H1 (cell line): ENCODE results near the gene LFNG.

Experiments used
- BCL11A ChIP-seq, 2 experiments: IDR thresholded peaks; one replicate each; pipeline ENCODE4 v1.6.1; 2011; ENCODE audit warnings: low read depth in 2 of 2, low read length in 2 of 2, mild to moderate bottlenecking in 2 of 2
- CBX5 ChIP-seq: fragments of 300-800, 300-1000 bp; sonication (generic); IDR thresholded peaks from 2 replicates; pipeline ENCODE4 v1.7.1; 2016; ENCODE audit warnings: antibody characterized with exemption, low read length, low read depth
- CTCF ChIP-seq, 3 experiments: IDR thresholded peaks; 1 replicate in 2 of 3; 2 replicates in 1 of 3; pipeline versions ENCODE4 v1.5.1 to v1.6.1; 2011; ENCODE audit warnings: low read length in 3 of 3, mild to moderate bottlenecking in 3 of 3, inconsistent platforms in 2 of 3, low read depth in 1 of 3, moderate library complexity in 1 of 3; ENCODE audit not compliant: insufficient read depth in 1 of 3; ENCODE audit errors: control extremely low read depth in 1 of 3
- EZH2 ChIP-seq: fragments of 200-600 bp; sonication (generic); IDR thresholded peaks from 2 replicates; pipeline ENCODE4 v1.7.1; 2012; ENCODE audit warnings: low read depth, mild to moderate bottlenecking, moderate library complexity, low read length, inconsistent platforms; ENCODE audit not compliant: severe bottlenecking
- GABPA ChIP-seq: IDR thresholded peaks from 2 replicates; pipeline ENCODE4 v1.6.1; 2011; ENCODE audit warnings: mild to moderate bottlenecking, low read length, moderate library complexity, borderline replicate concordance; ENCODE audit not compliant: insufficient read depth
- GTF2F1 ChIP-seq: IDR thresholded peaks from 2 replicates; pipeline ENCODE4 v1.6.1; 2012; ENCODE audit warnings: low read depth, low read length, improper control_type of control experiment, borderline replicate concordance
- NANOG ChIP-seq: IDR thresholded peaks from 2 replicates; pipeline ENCODE4 v1.6.1; 2011; ENCODE audit warnings: low read length, low read depth, mild to moderate bottlenecking, inconsistent platforms; ENCODE audit not compliant: insufficient read depth, poor library complexity, severe bottlenecking
- POLR2A ChIP-seq, 2 experiments: IDR thresholded peaks; 1 replicate in 1 of 2; 2 replicates in 1 of 2; pipeline ENCODE4 v1.6.1; 2011; ENCODE audit warnings: low read depth in 2 of 2, low read length in 2 of 2, mild to moderate bottlenecking in 2 of 2; ENCODE audit errors: control extremely low read depth in 1 of 2
- POLR2AphosphoS5 ChIP-seq: IDR thresholded peaks from 2 replicates; pipeline ENCODE4 v1.6.1; 2011; ENCODE audit warnings: low read depth, low read length

GRCh38 chr7:2573761-2574160 is 54.2 kb downstream of the LFNG start:
- TF ChIP-seq CTCF (IDR thresholded peaks at IDR 0.05; ENCODE audit: control extremely low read depth in 1 of 3, insufficient read depth in 1 of 3, low read depth in 1 of 3, low read length in 3 of 3) (no peak), GABPA (no peak), CBX5 (no peak), GTF2F1 (no peak), BCL11A (IDR thresholded peaks at IDR 0.05; ENCODE audit: low read depth in 2 of 2, low read length in 2 of 2) (no peak), POLR2AphosphoS5 (no peak), EZH2 (no peak), NANOG (no peak), POLR2A (IDR thresholded peaks at IDR 0.05; ENCODE audit: control extremely low read depth in 1 of 2, low read depth in 2 of 2, low read length in 2 of 2) (no peak)
